GM15510 (cell line): ENCODE data around the gene NCOA7.

Experiments used
- POLR2A ChIP-seq: IDR thresholded peaks from 3 replicates; pipeline ENCODE4 v1.6.1; 2011; ENCODE audit warnings: borderline replicate concordance; ENCODE audit not compliant: insufficient read length; ENCODE audit errors: extremely low read depth

Gene NCOA7

DNA sequence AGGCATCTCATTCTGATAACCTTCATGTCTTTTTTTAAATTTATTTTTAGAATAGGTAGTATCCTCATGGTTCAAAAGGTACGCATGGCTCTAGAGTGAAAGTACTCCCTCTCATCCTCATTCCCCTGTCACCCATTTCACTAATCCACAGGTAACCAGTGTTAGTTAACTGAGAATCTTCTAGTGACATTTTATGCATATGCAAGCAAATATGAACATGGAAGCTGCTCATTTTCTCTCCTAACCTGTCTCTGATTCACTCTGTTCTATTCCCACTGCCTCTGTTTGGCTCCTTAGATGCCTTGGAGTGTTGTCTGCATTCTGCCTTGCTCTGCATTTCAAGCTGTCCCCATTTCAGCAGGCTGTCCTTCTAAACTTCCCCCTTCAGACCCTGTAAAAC, 4.5 kb downstream of the NCOA7 start:
- no peak for TF ChIP-seq POLR2A

DNA sequence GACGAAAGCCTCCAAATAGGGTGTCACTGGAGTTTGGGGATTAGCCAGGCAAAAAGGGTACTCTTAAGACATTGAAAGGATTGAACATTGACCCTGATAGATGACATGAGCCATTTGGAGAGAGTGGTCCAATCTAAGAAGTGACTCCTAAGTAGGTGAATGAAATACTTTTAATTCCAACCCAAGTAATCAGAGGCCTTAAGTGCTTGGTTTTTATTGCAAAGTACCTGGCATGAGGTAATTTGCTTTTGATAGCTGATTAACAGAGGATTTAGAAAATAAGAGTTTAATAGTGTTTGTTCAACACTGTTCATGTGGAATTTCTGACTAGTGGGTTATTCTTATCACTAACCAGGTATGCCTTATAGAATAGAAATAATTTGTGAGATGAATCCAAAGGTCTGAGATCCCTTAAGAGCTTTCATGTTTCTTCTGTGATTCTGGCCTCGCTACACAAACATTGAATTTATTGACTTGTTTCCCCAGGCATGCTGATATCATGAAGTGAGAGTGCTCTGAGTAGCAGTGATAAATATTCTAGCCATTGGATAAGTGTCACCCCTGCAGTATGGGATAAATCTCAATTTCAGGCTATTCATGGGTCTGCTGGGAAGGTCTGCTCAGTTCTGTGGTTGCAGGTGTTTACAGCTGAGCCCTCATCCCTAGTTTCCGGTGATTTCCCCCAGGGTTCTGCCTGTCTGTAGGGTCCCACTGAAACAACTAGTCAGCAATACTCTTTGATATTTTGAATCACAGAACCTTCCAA, 6.5 kb downstream of the NCOA7 start:
- no peak for TF ChIP-seq POLR2A

DNA sequence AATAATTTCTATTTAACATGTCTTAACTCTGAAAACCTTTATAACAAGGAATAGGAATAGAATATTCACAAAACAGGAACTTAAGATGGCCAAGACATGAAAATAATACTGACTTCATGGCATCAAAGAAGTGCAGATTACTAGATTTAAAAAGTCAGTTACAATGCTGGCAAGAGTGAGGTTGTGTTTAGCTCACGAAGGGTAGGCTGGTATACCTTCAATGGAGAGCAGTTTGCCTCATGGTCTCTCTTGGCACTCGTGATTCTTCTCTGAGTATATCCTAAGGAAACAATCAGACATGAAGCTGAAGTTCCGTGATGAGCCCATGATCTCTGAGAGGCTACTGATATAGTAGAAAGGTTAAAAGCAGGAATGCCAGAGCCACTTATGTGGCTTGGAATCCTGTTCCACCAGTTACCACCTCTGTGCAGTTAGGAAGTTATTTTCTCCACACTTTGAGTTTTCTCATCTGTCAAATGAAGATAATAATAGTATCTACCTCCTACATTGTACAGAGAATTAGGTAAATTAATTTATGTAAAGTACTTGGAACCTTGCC, 7.2 kb downstream of the NCOA7 start:
- no peak for TF ChIP-seq POLR2A

DNA sequence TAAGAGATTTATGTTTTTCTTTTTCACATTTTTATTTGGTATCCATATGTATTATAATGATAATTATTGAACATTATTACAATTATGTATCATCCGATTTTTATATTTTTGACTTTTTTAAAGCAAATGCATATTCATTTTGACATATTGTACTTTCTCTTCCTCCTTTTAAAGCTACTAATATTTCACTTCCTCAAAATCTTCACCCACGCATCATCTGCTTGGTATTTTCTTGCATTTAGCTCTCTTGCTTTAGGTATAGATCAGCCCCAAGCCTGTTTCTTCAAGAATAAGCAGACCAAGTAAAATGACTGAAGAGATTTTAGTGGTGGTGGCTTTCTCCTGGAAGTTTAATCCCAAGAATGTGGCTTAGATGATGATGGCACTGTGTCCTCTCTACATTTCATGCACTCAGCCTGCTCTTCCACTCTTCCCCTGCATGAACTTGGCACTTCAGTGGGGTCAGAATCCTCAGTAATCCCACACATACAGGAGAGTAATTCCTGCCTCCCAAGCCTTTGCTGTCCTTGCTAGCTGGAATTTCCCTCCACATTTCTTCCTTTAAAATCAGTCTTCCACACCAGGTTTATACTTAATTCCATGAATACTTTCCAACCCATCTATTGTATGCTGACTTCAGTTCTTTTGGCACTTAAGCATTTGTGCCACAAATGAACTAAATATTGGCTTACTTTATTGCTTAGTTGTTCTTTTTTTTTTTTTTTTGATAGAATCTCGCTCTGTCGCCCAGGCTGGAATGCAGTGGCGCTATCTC, 8.2 kb downstream of the NCOA7 start:
- TF ChIP-seq POLR2A: no peak

DNA sequence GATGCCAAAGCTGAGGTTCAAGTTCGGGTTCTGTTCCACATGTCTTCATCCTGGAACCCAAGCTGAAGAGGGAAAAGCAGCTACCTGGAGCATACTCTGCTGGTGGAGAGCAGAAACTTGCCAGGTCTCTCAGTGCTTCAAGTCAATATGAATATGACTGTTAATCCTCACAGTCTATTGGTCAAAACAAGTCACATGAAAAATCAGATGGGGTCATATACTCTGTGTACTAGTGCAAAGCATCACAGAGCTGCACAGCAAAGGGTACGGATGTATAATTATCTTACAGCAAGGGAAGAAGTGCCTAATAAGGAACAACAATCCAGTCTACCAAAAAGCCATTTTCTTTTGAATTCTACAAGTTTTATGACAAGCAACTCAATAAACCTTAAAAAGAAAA, 11.6 kb downstream of the NCOA7 start:
- no peak for TF ChIP-seq POLR2A

DNA sequence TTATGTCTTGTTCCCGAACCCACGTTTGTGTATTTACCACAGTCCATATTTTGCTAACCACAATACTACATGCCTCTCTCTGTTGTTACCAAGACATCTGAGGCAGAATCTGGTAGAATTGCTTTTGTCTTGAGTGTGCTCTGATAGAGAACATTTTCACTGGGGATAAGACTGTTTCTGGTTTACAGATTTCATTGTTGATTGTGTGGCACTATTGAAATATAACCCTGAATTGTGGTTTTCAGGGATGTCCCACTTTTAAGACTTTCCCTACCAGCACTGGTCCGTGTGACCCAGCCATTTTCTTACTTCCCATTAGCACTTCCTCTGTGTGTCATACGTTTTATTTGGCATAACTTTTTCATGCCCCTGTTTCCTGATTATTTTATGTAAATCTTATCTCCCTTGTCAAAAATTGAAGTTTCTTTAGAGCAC, 12.2 kb downstream of the NCOA7 start:
- no peak for TF ChIP-seq POLR2A

DNA sequence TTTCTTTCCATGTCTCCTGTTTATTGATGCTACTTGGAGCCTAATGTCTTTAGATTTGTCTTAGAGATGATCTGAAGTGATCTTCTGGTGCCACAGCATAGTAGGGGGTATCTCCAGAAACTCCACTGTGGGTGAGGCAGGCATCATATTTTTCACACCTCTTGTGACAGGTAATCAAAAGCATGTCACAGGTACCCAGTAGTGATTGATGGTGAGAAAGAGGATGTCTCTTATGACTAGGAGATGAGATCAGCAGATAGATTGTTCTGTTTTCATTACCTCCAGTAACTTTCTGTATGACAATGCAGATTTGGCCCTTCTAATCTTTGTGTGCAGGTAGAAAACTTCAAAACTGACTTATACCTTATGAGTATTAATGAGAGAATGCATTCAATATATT, 13.5 kb downstream of the NCOA7 start:
- TF ChIP-seq POLR2A: no peak

DNA sequence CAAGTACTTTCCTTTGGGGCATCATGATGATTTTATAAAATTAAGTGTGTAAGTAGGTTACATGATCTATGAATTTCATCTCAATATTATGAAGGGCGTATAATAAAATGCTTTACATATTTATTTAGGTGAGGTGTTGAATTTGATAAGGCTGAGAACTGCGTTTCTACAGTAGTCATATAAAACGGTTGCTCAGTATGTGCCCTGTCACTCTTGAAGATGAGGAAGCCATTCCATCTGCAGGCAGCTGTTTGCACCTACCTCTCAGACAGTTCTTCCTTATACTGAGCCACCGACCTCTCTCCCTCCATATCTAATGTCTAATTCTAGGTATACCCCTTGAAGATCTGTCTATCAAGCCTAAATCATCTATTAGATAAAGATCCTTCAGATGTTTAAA, 16.1 kb downstream of the NCOA7 start:
- no peak for TF ChIP-seq POLR2A

DNA sequence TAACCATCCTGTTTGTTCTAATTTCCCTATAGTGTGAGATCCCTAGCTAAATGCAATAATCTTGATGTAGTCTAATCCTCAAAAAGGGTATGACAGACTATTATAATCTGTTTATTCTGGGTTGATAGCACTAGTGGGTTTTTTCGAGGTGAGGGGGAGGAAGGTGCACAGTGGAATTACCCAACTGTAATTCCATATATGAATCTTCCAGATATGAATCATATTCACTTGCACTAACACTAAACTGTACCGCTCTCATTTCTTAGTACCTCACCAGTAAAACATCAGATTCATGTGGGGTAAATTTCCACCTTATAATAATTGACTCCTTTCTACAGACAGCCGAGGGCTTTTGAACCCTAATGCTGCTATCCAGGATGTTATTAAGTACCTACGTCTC, 16.5 kb downstream of the NCOA7 start:
- TF ChIP-seq POLR2A: no peak

DNA sequence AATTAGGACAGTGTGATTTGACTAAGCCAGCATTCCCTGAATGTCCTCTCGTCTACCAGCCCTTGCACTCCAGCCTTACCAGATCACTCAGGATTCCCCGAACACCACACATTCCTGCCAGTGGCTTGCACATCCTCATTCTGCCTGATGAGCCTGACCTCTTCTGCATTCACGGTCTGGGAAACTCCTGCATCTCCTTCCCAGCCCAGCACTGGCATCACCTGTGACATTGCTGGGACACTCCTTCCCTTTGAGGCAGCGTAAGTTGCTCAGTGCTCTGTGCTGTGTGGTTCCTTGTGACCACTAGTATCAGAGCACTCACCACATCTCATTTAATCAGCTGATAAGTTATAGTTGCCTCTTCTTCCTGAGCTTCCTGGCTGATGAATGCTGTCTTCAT, 17.3 kb downstream of the NCOA7 start:
- TF ChIP-seq POLR2A: no peak

DNA sequence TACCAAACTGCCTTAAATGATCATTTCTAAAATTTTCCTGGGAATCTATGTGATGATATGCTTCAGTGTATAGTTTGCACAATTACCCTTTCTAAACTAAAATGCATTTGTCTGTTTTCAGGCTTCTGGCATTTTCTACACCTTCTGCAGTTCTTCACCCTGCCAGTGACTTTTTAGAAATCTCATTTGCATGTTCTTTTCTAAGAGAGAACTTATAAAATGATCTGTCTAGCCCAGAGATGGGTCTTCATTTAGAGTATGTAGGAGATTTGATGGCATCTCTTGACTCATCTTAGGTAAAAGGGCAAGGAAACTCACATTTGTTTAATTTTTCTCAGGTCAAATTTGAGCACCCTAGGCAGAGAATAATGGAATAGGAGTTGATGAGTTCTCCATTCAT, 17.8 kb downstream of the NCOA7 start:
- TF ChIP-seq POLR2A: no peak

DNA sequence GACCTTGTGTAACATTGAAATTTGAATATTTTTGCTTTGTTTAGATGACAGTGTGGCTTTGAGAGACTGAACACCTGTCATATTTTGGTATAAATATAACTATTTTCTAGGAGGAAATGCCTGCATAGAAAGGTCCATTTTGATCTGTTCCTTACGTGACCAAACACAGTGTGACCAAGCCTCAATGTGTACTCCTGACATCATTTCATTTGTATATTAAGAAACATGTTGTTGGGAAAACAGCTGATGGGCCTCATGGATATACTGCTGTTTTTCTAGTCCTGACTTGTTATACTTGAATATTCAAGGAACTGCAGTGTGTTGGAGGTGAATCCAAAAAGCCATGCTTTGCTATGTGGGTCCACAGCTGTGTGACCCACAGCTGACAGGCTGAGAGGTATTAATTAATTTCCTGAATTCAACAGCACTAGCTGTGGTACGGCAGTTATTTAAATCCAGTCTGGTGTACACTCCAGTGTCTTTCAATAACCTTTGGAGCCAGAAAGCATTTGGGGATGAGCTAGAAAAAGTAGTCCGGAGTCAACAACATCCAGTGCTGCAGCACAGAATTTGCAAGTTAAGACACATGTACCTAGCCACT, 18.9 kb downstream of the NCOA7 start:
- no peak for TF ChIP-seq POLR2A

DNA sequence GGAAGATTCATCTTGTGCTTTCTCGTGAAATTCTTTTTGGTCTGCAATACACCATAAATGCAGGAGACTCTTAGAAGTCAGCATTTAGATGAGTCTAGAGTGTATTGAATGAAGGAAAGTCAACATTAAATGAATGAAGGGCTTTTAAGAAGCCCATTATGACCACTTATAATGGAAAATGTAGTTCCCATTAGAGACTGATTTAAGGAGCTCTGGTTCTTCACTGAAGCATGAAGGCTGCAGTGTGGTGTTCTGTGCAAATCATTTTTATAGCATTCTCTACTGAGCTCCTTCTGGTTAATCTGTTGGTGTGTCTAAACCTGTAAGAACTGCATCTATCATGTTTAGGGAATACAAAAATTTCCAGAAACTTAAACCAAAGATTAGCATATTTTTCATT, 19.7 kb downstream of the NCOA7 start:
- no peak for TF ChIP-seq POLR2A

DNA sequence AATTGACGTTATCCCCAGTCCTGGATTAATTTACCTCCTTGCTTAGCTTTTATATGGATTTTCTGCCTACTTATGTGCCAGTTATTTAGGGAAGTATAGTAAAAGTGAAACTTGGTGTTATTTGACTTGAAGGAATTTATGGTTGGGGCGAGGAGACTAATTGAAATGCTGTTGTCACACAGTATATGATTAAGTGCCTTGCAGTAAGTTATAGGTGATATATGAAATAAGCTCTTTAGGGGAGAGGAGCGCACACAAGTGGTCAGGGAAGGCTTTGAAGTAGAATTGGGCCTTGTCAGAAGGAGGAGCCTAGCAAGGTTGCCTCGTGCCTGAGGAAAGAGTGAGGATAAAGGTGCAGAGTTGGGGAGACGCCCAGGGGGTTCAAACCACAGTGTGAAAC, 20.5 kb downstream of the NCOA7 start:
- TF ChIP-seq POLR2A: no peak
